ENCODE results near the gene PDE10A. TPM values are rescaled to one million over a fixed set of nuclear protein-coding genes. Genes with fewer than 3 reads are reported as not detected.

The PDE10A gene
- total RNA-seq, 4 donors from 2014 or later, result 2.9 to 8.8 (median 3.9) TPM

DNA sequence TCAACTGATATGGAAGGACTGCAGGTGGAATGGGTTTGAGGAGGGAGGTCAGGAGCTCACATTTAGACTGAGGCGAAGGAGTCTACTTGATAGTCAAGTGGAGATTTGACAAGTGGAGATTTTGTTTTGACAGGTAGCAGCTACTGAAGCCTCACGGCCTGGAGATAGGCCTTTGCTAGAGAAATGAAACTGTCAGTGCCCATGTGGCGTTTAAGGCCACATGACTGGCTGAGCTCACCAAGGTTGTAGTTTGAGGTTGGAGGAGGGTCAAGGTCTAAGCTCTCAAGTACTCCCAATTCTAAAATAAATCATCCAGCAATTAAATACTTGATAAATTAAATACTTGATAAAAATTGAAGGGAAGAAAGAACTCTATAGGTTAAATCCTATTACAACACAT lies 273.5 kb downstream of the PDE10A start:
- no peak overlapping the region for H3K27ac ChIP-seq (replicated peaks in 1 of 4)
- H3K4me3 ChIP-seq, result no peak overlapping the region
- H3K36me3 ChIP-seq, result peaks cover 0 to 37% (median 2%) of the 10 kb centered on the region in 4 donors
- TF ChIP-seq, protein P1, sequence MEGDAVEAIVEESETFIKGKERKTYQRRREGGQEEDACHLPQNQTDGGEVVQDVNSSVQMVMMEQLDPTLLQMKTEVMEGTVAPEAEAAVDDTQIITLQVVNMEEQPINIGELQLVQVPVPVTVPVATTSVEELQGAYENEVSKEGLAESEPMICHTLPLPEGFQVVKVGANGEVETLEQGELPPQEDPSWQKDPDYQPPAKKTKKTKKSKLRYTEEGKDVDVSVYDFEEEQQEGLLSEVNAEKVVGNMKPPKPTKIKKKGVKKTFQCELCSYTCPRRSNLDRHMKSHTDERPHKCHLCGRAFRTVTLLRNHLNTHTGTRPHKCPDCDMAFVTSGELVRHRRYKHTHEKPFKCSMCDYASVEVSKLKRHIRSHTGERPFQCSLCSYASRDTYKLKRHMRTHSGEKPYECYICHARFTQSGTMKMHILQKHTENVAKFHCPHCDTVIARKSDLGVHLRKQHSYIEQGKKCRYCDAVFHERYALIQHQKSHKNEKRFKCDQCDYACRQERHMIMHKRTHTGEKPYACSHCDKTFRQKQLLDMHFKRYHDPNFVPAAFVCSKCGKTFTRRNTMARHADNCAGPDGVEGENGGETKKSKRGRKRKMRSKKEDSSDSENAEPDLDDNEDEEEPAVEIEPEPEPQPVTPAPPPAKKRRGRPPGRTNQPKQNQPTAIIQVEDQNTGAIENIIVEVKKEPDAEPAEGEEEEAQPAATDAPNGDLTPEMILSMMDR (IDR thresholded peaks at IDR 0.05), result no peak
- no peak for TF ChIP-seq EP300 (IDR thresholded peaks at IDR 0.05)
- no peak for TF ChIP-seq POLR2AphosphoS5 (IDR thresholded peaks at IDR 0.05)
- no peaks in the 10 kb centered on the region for H3K4me1 ChIP-seq
- no peak for DNase-seq (ENCODE audit: extremely low spot score)
- no peaks in the 10 kb centered on the region for H3K27me3 ChIP-seq
- 81% methylated on average over 3 of the region's 3 CpGs for WGBS
- H3K9me3 ChIP-seq, result no peaks in the 10 kb centered on the region
- intact Hi-C loops (cut with DNase I), result no loop called here

DNA sequence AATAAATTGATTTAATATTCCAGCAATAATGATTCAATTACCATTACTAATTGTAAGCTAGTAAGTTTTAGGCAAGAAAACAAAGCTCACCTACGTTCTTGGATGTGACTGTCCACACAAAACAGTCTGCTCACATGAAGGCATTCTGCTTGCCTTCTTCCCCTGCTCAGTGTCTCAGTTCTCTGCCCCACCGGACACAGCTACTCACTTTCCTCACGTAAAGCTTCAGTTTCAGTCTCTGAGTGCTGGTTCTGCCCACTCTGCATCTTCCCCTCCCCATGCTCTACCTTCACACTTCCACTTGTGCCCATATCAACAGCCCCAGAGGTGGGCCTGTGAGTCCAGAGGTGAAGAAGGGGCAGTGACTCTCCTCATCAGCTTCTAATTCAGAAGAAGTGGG lies 279.7 kb downstream of the PDE10A start:
- DNase-seq (ENCODE audit: extremely low spot score), result no peak
- Histone ChIP-seq H3K36me3 (peaks cover 0 to 34% (median 2%) of the 10 kb centered on the region in 4 donors), H3K27me3 (no peaks in the 10 kb centered on the region), H3K4me3 (no peak overlapping the region), H3K27ac (replicated peaks in 1 of 4) (no peak overlapping the region), H3K4me1 (no peaks in the 10 kb centered on the region), H3K9me3 (no peaks in the 10 kb centered on the region)
- WGBS, result 91% methylated on average over 3 of the region's 3 CpGs
- intact Hi-C loops (cut with DNase I), result no loop called here
- TF ChIP-seq POLR2A (IDR thresholded peaks at IDR 0.05; ENCODE audit: low read depth), result no peak
- no peak for TF ChIP-seq POLR2AphosphoS5 (IDR thresholded peaks at IDR 0.05)
- TF ChIP-seq, protein P1 (IDR thresholded peaks at IDR 0.05), result no peak
- no peak for TF ChIP-seq EP300 (IDR thresholded peaks at IDR 0.05)

DNA sequence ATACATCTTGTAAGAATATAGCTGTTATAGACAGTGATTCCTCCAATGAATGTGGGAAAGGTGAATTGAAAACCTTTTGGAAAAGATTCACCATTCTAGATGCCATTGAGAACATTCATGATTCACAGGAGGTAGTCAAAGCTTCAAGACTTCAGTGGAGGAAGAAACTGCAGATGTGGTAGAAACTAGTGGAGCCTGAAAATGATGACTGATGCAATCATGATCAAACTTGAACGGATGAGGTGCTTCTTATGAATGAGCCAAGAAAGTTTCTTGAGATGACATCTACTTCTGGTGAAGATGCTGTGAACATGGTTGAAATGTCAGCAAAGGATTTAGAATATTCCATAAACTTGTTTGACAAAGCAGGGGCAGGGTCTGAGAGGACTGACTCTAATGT lies 286.9 kb downstream of the PDE10A start:
- Histone ChIP-seq H3K4me3 (no peak overlapping the region), H3K4me1 (no peaks in the 10 kb centered on the region), H3K36me3 (peaks cover 0 to 28% (median 3%) of the 10 kb centered on the region in 4 donors), H3K27me3 (no peaks in the 10 kb centered on the region), H3K9me3 (no peaks in the 10 kb centered on the region), H3K27ac (replicated peaks in 1 of 4) (no peak overlapping the region)
- TF ChIP-seq, protein P1 (IDR thresholded peaks at IDR 0.05), result no peak
- TF ChIP-seq POLR2A (IDR thresholded peaks at IDR 0.05; ENCODE audit: low read depth) (no peak), POLR2AphosphoS5 (IDR thresholded peaks at IDR 0.05) (no peak)
- no peak for DNase-seq (ENCODE audit: extremely low spot score)
- intact Hi-C loops (cut with DNase I), result no loop called here
- WGBS, result 96% methylated on average over 1 of the region's 1 CpG

DNA sequence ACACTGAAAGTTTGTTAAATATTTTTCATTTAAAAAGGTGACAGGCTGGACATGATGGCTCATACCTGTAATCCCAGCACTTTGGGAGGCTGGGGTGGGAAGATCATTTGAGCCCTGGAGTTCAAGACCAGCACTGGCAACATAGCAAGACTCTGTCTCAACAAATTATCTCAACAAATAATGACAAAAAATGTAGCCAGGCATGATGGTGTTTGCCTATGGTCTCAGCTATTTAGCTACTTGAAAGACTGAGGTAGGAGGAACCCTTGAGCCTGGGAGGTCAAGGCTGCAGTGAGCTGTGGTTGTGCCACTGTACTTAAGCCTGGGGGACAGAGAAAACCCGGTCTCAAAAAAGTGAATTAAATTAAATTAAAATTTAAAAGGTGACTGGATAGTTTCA lies 297.7 kb downstream of the PDE10A start:
- H3K36me3 ChIP-seq, result no peaks in the 10 kb centered on the region
- 75% methylated on average over 1 of the region's 1 CpG for WGBS
- no peak for DNase-seq (ENCODE audit: extremely low spot score)
- no peaks in the 10 kb centered on the region for H3K4me1 ChIP-seq
- H3K27ac ChIP-seq (replicated peaks in 1 of 4), result no peak overlapping the region
- TF ChIP-seq EP300 (IDR thresholded peaks at IDR 0.05) (no peak), POLR2AphosphoS5 (IDR thresholded peaks at IDR 0.05) (no peak), POLR2A (IDR thresholded peaks at IDR 0.05; ENCODE audit: low read depth) (no peak)
- TF ChIP-seq, protein P1 (IDR thresholded peaks at IDR 0.05), result no peak
- H3K9me3 ChIP-seq, result peaks cover 0 to 12% (median 5%) of the 10 kb centered on the region in 4 donors
- H3K4me3 ChIP-seq, result no peak overlapping the region
- no peaks in the 10 kb centered on the region for H3K27me3 ChIP-seq
- intact Hi-C loops (cut with DNase I), result no loop called here

DNA sequence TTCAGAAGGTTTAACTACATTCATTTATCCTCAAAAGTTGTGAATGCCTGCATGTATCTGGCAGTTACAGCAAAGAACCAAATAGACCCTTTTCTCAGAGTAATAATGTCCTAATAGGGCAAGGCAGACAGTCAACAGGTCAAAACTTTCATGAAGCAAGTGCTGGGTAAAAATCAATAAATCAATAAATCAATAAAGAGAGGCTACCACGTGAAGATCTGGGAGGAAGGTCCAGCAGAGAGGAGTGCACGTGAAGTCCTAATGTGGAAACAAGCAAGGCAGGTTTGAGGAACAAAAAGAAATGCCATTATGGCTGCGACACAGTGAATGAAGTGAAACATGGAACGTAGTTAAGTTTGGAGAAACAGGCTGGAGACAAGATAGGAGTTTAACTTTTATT lies 317.3 kb downstream of the PDE10A start:
- WGBS, result 81% methylated on average over 4 of the region's 4 CpGs
- Histone ChIP-seq H3K36me3 (peaks cover 0 to 27% (median 0%) of the 10 kb centered on the region in 4 donors), H3K9me3 (no peaks in the 10 kb centered on the region), H3K4me3 (no peak overlapping the region), H3K27me3 (no peaks in the 10 kb centered on the region), H3K4me1 (no peaks in the 10 kb centered on the region), H3K27ac (replicated peaks in 1 of 4) (no peak overlapping the region)
- no peak for TF ChIP-seq POLR2AphosphoS5 (IDR thresholded peaks at IDR 0.05)
- TF ChIP-seq EP300 (IDR thresholded peaks at IDR 0.05), result no peak
- TF ChIP-seq, protein P1 (IDR thresholded peaks at IDR 0.05), result no peak
- no peak for TF ChIP-seq POLR2A (IDR thresholded peaks at IDR 0.05; ENCODE audit: low read depth)
- intact Hi-C loops (cut with DNase I), result no loop called here
- DNase-seq (ENCODE audit: extremely low spot score), result no peak

Data from esophagus muscularis mucosa (tissue), 4 donors.